ENCODE data around the gene MAD1L1.
"Not testable (repeated sequence)": the region's sequence is repeated elsewhere in the genome, so short reads cannot be mapped to it uniquely, and the experiment has no call there.

DNA sequence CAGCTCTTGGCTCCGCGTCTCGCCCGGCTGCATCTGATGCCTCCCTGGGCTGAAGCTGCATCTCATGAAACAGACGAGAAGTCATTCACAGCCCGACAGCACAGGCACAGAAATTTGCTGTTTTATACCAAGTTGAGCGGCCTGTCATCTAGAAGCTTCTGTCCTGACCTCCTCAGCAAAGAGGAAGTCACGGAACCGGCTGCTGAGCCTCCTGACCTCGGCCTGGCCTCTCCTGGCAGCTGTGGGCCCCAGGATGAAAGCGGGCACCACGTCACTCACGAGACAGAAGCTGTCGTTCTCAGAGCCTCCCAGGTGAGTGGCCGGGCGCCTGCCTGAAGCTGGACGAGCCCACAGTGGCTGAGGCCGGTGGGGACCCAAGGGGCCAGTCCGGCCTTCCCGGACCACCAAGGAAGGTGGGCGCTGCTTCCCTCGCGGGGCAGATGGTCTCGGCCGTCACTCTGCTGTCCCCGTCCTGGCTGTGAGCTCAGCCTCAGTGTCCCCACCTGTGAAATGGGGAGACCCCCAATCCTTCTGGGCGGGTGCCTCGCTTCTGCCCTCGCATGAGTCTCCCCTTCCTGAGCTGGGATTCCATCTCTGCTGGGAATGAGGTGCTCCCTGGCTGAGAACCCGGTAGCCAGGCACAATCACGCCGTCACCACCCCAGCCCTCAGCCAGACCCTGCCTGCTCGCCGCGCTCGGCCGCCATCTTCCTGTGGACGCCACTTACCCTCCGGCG lies 391.3 kb downstream of the MAD1L1 start:
- TF ChIP-seq EZH2 (IDR thresholded peaks at IDR 0.05; ENCODE audit: borderline replicate concordance, low read depth, low read length, poor library complexity, severe bottlenecking), result not testable (repeated sequence)
- TF ChIP-seq, protein P1, sequence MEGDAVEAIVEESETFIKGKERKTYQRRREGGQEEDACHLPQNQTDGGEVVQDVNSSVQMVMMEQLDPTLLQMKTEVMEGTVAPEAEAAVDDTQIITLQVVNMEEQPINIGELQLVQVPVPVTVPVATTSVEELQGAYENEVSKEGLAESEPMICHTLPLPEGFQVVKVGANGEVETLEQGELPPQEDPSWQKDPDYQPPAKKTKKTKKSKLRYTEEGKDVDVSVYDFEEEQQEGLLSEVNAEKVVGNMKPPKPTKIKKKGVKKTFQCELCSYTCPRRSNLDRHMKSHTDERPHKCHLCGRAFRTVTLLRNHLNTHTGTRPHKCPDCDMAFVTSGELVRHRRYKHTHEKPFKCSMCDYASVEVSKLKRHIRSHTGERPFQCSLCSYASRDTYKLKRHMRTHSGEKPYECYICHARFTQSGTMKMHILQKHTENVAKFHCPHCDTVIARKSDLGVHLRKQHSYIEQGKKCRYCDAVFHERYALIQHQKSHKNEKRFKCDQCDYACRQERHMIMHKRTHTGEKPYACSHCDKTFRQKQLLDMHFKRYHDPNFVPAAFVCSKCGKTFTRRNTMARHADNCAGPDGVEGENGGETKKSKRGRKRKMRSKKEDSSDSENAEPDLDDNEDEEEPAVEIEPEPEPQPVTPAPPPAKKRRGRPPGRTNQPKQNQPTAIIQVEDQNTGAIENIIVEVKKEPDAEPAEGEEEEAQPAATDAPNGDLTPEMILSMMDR (conservative IDR thresholded peaks at IDR 0.05; ENCODE audit: low read depth, low read length), result not testable (repeated sequence)
